GM21423 (cell line): Measurements from ENCODE around the gene WDR59.

Experiments used
- ATAC-seq: cut with Tn5 transposase; IDR thresholded peaks from one replicate; pipeline ENCODE4 v1.9.1; 2021; ENCODE audit warnings: mild to moderate bottlenecking, moderate library complexity; ENCODE audit not compliant: unreplicated experiment

The WDR59 gene

GRCh38 chr16:74825016-74825415 lies 159.9 kb downstream of the WDR59 start:
- no peak for ATAC-seq
